Thyroid gland (tissue), 4 donors: ENCODE measurements around the gene GRM2.

Source experiments
- CTCF ChIP-seq, 6 experiments: fragments of 200-600 bp in 3 of 6; fragments of 450-650 bp in 3 of 6; sonication (generic) in 3 of 6; IDR thresholded peaks; one replicate each; pipeline ENCODE4 v1.5.1; 2016 to 2019; ENCODE audit warnings: antibody characterized with exemption in 6 of 6, mild to moderate bottlenecking in 2 of 6, inconsistent platforms in 1 of 6, moderate library complexity in 1 of 6
- POLR2A ChIP-seq, 2 donors: fragments of 450-650 bp; IDR thresholded peaks; one replicate each; pipeline ENCODE4 v1.6.1; 2017; ENCODE audit warnings: antibody characterized with exemption in 2 of 2, mild to moderate bottlenecking in 2 of 2, moderate library complexity in 1 of 2

GRCh38 chr3:51686056-51686455 is 20.8 kb upstream of the GRM2 start:
- TF ChIP-seq CTCF (IDR thresholded peaks at IDR 0.05) (no peak), POLR2A (IDR thresholded peaks at IDR 0.05) (no peak)
